ENCODE measurements around the gene TBX19.

Gene TBX19

DNA sequence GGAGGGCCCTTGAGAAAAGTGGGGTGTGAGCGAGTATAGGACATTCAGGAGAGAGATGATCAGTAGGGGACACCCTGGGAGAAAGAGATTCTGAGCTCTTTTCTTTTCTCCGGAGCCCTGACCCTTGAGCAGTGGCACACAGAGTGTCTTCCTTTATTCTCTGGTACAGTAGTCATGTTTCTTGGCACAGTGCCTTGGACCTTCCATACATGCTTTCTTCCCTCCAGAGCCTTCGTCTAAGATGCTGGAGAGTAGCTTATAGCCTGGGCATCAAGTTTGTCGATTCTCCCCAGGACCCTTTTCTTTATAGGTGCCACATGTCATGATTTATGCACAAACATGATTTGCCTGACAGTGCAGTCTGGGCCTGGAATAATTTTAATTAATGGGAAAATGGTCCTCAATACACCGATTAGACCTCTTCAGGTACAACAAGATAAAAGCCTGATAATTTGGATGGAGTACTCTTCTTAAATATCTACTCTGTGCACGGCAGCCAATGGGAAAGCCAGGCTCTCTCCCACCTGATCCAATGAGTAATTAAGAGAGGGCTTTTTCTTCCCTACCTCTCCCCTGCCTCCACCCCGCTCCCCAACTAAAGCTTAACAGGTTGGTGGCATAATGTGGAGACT lies at the start of gene TBX19:
Gene TBX19, plus strand, starts transcription at position 582 of the 632 bp plus-strand sequence. CDS start 214 bp downstream, outside the sequence.
- no peak for DNase-seq

DNA sequence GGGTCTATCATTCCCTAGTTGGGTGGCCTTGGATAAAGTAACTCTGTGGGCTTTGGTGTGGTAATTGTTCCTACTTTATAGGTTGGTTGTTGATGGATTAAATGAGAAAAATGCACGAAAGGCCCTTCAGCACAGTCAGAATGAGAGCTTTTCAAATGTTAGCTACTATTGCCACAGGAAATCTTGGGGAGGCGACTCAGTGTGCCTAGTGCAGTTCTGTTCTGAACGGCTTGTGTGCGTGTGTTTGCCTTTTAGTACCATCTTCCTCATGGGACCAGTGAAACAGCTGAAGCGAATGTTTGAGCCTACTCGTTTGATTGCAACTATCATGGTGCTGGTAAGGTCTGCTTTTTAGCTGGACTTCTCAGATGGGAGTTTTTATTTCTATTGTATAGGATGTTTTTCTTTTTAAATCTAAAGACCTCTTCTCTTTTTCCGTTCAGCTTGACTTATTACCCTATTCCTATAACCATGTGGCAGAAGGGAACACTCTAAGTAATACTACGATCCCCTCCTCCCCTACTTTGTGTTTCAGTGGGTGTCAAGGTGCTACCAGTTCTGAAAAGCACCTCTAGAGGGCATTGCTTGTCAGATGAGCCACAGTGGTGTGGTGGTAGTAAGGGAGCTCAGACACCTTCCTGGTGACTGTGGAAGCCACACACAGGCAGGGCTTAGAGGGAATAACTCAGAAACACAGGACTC lies 45.7 kb upstream of the TBX19 start:
- peak; percentile 55 to 56 for DNase-seq

GRCh38 chr1:168235548-168235885 lies 45.2 kb upstream of the TBX19 start:
- DNase-seq, result no peak

DNA sequence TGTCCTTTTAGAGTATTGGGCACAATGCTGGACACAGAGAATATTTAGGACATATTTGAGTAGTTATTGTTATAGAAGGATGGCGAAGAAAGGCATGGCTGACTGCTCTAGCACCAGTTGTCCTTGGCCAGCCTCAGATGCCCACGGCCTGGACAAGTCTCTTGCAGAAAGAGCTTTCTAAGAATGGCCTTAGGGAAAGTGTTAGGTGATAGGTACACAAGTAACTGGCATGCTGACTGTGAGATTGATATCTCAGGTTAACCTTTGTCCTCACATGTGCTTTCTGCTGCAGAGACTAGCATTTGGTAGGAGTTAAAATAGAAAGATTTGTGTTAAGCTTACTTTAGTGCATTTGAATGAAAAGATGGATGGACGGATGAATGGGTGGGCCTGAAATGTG lies 44.7 kb upstream of the TBX19 start:
- no peak for DNase-seq

GRCh38 chr1:168236836-168237611 lies 43.7 kb upstream of the TBX19 start:
- DNase-seq, result peak; percentile 58 to 69

GRCh38 chr1:168243198-168243597 lies 37.5 kb upstream of the TBX19 start:
- DNase-seq, result no peak

DNA sequence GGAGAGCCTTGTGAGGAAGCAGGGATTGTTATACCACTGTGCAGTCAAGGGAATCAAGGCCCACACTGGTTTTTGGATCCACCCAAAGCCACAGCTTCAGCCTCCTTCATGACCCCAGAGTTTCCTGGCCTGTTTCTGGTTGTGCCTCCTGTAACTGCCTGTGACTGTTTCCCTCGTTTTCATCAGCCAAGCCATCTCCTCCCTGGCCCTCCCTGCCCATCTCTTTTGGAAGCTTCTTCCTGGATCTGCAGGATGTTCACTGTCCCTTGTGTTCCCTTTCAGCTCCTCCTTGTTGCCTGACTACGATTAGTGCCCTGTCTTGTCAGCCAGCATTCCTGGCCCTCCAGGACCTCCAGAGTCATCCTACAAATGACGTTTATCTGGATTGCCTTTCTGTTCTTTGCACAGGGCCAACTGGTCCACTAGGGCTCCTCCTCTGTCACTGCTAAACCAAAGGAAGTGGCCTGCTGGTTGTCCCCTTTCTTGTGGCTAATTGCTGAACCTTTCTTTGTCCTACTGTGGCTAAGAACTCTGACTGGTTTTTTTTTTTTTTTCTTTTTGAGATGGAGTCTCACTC lies 37.0 kb upstream of the TBX19 start:
- DNase-seq, result no peak

GRCh38 chr1:168245042-168245441 lies 35.6 kb upstream of the TBX19 start:
- DNase-seq, result no peak

- DNase-seq, result no peak
These were observed 34.2 kb upstream of the TBX19 start for GRCh38 chr1:168246506-168246905.

DNA sequence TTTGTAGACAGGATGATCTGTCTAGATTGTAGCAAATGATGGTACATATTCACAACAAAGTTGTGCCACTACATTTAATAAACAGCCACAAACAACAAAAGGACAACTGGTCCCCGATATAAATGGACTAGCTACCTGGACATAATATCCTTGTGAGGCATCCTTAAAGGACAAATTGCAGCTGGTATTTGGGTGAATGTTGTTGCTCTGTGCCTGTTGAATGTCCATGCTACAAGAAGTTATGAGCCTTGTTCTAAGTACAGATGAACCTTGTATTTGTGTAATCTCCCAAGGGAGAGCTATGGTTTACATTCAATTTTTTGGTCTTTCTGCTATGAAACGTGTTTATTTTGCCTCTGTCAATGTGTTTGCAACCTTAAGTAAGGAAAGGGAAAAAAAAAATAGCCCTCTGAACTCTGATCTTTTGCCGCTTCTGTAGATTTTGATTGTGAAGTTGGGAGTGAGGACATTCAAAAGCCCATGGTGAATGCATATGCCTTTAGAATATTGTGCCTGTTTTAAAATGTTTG lies 28.4 kb upstream of the TBX19 start:
- no peak for DNase-seq

- DNase-seq, result no peak
These were observed 24.5 kb upstream of the TBX19 start for GRCh38 chr1:168256164-168256563.

GRCh38 chr1:168257397-168257796 lies 23.3 kb upstream of the TBX19 start:
- DNase-seq, result no peak

- no peak for DNase-seq
These were observed 21.1 kb upstream of the TBX19 start for GRCh38 chr1:168259567-168259966.

DNA sequence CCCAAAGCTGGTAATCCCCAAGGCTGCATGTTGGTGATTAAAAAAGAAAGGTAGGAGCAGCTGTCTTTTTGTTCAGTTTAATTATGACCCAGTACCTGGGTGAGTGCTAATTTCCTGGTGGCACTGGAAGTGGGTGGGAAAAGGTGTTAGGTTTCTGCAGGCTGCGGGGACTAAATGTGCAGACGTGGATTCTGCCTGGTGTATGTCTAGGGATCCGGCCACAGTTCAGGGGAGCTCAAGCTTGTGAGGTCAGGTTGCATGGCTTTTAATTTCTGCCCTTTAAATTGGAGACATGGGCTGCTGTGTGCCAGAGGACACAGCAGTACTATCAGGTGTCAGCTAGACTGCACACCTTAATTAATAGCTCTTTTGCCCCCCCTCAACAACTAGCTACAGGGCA lies 20.3 kb upstream of the TBX19 start:
- DNase-seq, result no peak

DNA sequence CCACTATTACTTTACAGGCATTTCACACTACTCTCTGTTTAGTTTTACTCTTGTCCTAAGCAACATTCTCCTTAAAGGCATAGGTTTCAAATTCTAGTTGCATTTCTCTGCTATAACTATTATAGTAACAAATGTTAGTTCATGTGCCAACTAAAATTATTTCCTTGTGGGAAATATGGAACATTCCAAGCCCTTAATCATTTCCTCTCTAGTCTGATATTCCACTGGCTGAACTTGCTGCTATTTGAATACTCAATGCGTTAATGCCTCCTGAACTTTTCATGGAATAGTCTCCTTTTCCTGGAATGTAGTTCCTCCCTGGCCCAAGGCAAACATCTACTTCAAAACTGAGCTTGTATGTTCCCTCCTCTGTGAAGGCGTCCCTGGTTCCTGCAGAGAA lies 19.3 kb upstream of the TBX19 start:
- DNase-seq, result no peak

GRCh38 chr1:168263130-168263529 lies 17.5 kb upstream of the TBX19 start:
- no peak for DNase-seq

- DNase-seq, result no peak
These were observed 16.4 kb upstream of the TBX19 start for GRCh38 chr1:168264296-168264695.

DNA sequence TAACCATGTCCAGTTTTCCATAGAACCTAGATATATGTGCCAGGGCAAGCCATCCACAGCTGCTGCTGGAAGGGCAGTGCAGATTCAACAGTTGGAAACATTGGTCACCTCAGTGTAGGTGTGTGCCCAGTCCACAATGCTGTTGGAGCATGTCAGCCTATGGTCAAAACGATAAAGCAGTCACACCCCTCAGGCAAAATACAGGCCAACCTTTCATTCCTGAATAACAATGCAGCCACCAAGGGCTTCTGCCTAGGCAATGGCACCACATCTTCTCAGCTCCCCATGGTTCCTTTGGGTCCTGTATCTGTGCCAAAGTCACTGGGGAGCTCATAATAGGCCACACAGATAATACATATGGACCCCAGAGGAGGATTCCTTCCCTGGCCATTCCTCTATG lies 15.1 kb upstream of the TBX19 start:
- DNase-seq, result no peak

DNA sequence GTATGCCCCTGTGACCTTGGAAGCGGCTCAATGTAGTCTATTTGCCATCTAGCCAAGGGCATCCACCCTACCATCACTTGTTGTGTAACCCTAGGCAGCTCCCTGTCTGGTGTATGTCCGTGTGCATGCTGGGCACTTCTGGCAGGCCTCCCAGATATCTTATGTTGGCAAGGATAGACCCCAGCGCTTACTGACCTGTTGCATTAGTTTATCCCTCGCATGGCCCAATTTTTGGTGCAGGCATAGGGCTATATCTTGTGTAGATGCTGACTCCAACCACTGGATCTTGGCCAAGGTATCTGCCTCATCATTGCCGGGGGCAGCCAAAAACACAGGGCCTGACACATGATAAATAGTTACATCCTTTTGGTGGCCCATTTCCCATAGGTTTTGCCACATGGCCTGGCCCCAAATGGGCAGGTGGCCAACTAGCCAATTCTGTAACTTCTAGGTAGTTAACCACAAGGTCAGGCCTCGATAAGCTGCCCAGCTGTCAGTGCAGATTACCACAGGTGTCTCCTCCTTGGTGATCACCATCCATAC lies 14.0 kb upstream of the TBX19 start:
- no peak for DNase-seq

DNA sequence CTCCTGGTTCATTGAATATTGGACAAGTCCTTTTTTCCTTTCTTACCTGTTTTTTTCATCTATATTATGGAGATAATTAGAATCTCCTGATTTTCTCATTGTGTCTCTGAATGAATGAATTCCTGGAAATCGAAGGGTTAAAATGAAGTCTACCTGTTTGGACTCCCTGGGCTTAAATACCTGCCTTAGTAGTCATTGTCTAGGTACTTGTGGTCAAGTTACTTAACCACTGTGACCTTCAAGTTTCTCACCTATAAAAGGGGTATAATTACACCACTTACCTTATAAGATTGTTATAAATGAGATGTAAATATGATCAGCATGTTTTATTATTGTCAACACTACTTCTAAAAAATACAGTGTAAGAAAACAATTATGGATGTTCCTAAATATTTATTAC lies 9.0 kb upstream of the TBX19 start:
- no peak for DNase-seq

DNA sequence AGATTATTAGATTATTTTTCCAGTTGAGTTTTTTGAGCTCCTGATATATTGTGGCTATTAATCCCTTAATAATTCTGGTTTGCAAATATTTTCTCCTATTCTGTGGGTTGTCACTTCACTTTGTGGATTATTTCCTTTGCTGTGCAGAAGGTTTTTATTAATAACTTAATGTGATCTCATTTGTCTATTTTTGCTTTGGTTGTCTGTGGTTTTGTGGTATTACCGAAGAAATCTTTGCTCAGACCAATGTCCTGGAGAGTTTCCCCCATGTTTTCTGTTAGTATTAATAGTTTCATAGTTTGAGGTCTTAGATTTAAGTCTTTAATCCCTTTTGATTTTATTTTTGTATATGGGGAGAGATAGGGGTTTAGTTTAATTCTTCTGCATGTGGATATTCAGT lies 7.1 kb upstream of the TBX19 start:
- DNase-seq, result no peak

DNA sequence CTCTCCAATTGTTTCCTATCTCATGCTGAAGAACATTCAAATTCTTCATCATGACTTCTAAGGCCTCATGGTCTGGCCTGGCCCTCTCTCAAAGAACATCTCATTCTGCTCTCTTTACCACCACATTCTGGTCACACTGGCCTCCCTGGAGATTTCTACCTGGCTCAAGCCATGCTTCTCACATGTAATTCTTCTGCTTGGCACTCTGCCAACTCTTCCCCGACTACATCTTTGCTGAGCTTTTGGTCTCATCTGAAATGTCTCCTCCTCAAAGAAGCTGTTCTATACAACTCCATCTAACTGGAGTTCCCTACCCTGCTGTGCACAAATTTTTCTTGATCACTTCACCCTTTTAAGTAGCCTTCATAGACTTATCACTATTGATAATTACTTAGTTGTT lies 1.4 kb upstream of the TBX19 start:
- DNase-seq, result no peak

- DNase-seq, result no peak
These were observed 1.1 kb downstream of the TBX19 start for GRCh38 chr1:168281603-168282325.

All from activated T-cell treated with anti-CD3 and anti-CD28 coated beads, Interleukin-2, amount 50 U/mL, for 48 hours (primary cell).